HG02852 (cell line): ENCODE results near the gene PA2G4.
A peak's percentile ranks its signal among the peaks of the same experiment; 100 is the strongest.
"Not testable (repeated sequence)": the region's sequence is repeated elsewhere in the genome, so short reads cannot be mapped to it uniquely, and the experiment has no call there.

ENCODE experiments used
- ATAC-seq: cut with Tn5 transposase; IDR thresholded peaks from one replicate; pipeline ENCODE4 v1.9.1; 2021; ENCODE audit warnings: mild to moderate bottlenecking, moderate library complexity; ENCODE audit not compliant: unreplicated experiment

PA2G4 gene

GRCh38 chr12:56152132-56152755 lies 47.9 kb downstream of the PA2G4 start, which contains the start of gene MYL6B:
MYL6B (plus strand) TSS chr12:56152587; CDS start chr12:56153919, 1,332 bp downstream.
- ATAC-seq: peak; percentile 91

DNA sequence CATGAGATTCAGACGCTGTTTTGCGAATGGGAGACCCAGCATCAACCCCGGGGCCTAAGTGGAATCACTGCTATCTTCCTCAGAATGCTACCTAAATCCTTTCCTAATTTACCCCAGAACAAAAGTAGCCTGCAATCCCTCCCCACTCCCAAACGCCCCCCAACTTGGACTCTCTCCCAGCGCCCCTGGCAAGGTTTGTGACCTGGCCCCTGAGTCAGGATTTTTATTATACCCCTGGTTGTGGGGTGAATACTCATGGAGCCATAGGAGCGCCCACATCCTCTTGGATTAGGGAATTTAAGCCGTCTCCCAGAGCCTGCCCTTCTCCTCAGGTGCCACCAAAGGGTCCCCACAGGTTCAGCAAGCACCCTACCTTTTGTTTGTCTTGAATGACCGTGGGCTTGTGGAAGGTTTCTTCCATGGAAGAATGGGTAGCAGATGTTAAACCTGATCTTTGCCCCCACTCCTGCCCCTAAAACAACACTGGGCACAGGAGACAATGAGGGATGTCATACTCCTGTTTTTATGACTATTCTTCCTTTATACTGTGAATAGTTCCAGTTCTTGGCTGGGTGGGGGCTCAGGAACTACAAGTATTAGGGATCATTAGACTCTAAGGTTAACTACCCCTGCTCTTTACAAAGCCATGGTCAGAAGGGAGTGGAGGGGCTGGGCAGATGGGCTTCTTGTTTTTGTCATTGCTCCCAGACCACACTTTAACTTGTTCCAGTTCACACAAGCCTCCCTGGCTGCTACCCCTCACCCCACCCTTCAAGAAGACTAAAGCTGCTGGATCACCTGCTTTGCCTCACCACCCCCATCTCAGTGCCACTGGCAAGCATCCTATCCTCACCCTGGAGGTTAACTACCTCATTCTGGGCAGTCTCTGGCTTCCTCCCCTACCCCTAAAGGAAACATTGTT lies 48.7 kb downstream of the PA2G4 start:
- no peak for ATAC-seq

DNA sequence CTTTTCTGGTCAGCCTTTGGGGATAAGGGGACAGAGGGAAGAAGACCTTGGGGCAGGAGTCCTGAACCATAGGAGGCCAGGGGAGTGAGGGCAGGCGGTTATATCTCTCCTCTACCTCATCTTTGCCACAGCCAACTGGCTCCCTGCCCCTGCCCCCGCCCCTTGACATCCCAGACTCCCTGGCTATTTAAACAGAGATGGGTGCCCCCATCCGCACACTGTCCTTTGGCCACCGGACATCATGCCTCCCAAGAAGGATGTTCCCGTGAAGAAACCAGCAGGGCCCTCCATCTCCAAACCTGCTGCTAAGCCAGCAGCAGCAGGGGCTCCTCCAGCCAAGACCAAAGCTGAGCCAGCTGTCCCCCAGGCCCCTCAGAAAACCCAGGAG lies 49.3 kb downstream of the PA2G4 start:
- ATAC-seq: no peak

- ATAC-seq: no peak
These were observed 50.0 kb downstream of the PA2G4 start for GRCh38 chr12:56154246-56154771.

DNA sequence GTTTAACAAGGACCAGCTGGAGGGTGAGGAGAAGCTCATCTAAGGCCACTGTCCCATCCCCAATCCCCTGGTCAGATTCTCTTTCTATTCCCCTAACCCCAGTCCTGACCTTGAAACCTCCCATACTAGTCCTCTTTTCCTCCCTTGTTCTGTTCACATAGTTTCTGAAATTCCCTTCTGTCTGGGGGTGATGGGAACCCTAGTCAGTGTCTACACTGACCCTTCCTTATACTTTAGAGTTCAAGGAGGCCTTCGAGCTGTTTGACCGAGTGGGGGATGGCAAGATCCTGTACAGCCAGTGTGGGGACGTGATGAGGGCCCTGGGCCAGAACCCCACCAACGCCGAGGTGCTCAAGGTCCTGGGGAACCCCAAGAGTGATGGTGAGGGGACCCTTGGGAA lies 50.5 kb downstream of the PA2G4 start:
- no peak for ATAC-seq

- ATAC-seq: no peak
These were observed 51.0 kb downstream of the PA2G4 start for GRCh38 chr12:56155256-56155845.

- ATAC-seq: not testable (repeated sequence)
These were observed 52.3 kb downstream of the PA2G4 start for GRCh38 chr12:56156464-56157200.

DNA sequence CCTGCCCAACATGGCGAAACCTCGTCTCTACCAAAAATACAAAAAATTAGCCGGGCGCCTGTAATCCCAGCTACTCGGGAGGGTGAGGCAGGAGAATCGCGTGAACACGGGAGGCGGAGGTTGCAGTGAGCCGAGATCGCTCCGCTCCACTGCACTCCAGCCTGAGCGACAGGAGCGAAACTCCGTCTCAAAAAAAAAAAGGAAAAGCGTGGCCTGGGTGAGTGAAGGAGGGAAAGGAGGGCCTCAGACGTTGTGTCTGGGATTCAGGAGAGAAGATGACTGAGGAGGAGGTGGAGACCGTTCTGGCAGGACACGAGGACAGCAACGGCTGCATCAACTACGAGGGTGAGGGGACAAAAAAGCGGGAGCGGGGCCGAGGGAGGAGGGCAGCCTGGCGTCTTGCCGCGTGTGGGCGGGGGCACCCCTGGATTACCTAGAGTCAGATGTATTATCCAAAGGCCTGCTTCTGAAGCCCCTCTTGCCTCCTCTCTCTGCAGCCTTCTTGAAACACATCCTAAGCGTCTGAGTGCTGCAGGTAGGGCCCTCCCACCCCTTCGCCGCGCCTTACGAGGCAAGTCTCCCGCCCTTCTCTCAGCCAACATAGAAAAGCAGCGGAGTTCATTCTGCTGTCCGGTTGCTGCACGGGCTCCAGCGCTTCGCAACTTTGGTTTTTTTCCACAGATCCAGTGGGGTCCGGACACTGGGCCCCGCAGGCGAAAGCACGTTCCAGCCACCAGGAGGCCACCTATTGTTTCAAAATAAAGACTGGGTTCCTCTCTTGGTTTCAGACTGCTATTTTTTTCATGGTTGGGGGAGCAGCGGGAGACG lies 53.1 kb downstream of the PA2G4 start:
- peak; percentile 26 for ATAC-seq

DNA sequence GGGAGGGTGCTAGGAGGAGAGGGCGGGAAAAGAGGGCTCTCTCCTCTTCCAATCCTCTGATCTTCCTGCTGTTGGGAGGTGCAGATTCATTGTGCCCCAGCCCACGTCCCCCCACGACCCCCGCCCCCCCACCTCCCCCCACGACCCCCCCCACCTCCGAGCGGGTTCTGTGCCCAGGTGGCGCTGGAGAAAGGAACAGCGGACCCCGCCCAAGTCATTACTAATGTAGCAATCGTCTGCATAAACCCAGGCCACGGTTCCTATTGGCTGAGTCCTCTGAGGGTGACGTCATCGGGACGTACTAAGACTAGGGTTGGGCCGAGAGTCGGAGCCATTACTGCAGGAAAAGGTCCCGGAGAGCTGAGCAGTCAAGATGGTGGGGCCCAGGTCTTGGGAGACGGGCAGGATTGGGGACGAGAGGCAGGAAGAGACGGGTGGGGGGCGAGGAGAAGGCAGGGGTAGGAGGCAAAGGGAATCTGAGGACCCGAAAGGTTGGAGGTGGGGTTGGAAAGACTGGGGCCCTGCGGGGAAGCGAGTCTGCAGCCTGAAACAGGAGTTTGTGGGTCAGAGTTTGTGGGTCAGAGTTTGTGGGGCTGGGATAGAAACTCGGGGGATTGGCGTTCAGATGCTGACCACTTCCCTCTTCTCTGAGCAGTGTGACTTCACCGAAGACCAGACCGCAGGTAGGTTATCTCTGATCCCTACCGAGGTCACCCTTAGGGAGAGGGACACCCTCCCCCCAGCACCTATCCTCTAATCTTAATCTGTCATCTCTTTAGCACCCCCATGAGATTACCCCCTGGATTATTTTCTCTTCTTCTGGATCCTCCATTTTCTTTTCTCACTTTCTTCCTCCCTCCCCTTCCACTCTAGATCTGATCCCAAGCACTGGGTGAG lies 53.9 kb downstream of the PA2G4 start, which contains the start of gene MYL6:
TSS of gene MYL6 (plus strand) at position 331 of the 897 bp plus-strand sequence. CDS start at position 374, 43 bp downstream.
- peak; percentile 80 for ATAC-seq

GRCh38 chr12:56158926-56159461 lies 54.6 kb downstream of the PA2G4 start:
- ATAC-seq: no peak

DNA sequence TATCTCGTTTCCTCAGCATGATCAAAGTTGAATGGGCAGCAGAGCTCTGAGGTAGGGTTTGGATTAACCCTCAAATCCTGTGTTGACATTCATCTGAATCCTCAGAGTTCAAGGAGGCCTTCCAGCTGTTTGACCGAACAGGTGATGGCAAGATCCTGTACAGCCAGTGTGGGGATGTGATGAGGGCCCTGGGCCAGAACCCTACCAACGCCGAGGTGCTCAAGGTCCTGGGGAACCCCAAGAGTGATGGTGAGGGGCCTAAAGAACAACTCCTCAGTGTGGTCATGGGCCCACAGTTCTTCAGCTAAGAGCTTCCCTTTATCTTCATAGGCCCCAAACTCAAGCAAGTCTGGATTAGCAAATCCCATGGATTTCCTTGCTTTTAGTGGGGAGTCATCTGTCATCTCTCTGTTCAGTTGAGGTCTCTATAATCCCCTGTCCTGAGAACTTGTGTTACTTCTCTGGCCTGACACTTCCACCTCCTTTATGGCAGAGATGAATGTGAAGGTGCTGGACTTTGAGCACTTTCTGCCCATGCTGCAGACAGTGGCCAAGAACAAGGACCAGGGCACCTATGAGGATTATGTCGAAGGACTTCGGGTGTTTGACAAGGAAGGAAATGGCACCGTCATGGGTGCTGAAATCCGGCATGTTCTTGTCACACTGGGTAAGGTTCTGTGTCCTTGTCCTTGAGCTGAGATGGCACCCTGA lies 55.3 kb downstream of the PA2G4 start:
- ATAC-seq: no peak

DNA sequence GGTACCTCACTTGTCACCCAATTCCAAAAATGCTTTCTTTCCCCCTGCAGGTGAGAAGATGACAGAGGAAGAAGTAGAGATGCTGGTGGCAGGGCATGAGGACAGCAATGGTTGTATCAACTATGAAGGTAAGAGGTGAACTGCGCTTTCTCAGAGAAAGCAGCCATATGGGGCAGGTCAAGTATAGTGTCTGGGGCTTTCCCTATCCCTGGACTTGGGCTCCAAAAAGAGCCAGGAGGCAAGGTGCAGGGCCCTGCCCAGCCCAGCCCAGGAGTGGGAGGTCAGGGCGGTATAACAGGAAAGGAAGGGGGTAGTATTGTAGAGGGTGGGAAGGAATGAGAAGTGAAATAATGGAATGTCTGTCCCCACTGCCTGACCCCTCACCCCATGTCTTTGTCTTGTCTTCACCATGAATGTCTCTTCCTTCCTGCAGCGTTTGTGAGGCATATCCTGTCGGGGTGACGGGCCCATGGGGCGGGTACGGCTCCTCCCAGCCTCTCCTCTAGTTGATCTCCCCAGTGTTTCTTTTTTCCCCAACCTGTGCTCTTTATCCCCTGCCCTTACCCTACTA lies 55.9 kb downstream of the PA2G4 start:
- no peak for ATAC-seq

GRCh38 chr12:56160894-56161689 lies 56.7 kb downstream of the PA2G4 start:
- ATAC-seq: no peak

GRCh38 chr12:56161690-56162351 lies 57.5 kb downstream of the PA2G4 start:
- ATAC-seq: no peak

GRCh38 chr12:56162468-56163290 lies 58.3 kb downstream of the PA2G4 start:
- no peak for ATAC-seq
